Mucosa of rectum (tissue), 2 donors: ENCODE results near the gene CHID1.

Experiments used
- H3K27ac ChIP-seq, 2 donors: one replicate each; pipeline ENCODE4 v1.7.0; 2013; ENCODE audit warnings: inconsistent platforms in 2 of 2, low read depth in 2 of 2, low read length in 2 of 2
- H3K27me3 ChIP-seq, 2 donors: one replicate each; pipeline ENCODE4 v1.7.0; 2013; ENCODE audit warnings: low read length in 2 of 2; ENCODE audit not compliant: control insufficient read depth in 2 of 2, insufficient read depth in 2 of 2
- H3K36me3 ChIP-seq, 2 donors: one replicate each; pipeline ENCODE4 v1.7.0; 2013; ENCODE audit warnings: low read length in 2 of 2; ENCODE audit not compliant: control insufficient read depth in 2 of 2, insufficient read depth in 2 of 2
- H3K4me1 ChIP-seq, 2 donors: one replicate each; pipeline ENCODE4 v1.7.0; 2013; ENCODE audit warnings: low read length in 2 of 2, mild to moderate bottlenecking in 1 of 2; ENCODE audit not compliant: control insufficient read depth in 2 of 2, insufficient read depth in 2 of 2
- H3K4me3 ChIP-seq, 2 donors: one replicate each; pipeline ENCODE4 v1.7.0; 2013; ENCODE audit warnings: low read length in 2 of 2
- H3K9ac ChIP-seq, 2 donors: one replicate each; pipeline ENCODE4 v1.7.0; 2013; ENCODE audit warnings: low read length in 2 of 2, low read depth in 1 of 2, mild to moderate bottlenecking in 1 of 2
- H3K9me3 ChIP-seq, 2 donors: one replicate each; pipeline ENCODE4 v1.7.0; 2013; ENCODE audit warnings: low read length in 2 of 2; ENCODE audit not compliant: control insufficient read depth in 2 of 2
- donor health status: healthy.
- donor health status: Normal muscosa, but diverticular disease.

The CHID1 gene

GRCh38 chr11:867856-868358 lies 42.7 kb downstream of the CHID1 start:
- no peak overlapping the region for H3K9ac ChIP-seq
- H3K27me3 ChIP-seq, result peaks cover 0 to 22% of the 10 kb centered on the region in 2 donors
- H3K4me1 ChIP-seq, result no peaks in the 10 kb centered on the region
- H3K4me3 ChIP-seq, result no peak overlapping the region
- H3K36me3 ChIP-seq, result peaks cover 0 to 3% of the 10 kb centered on the region in 2 donors
- no peaks in the 10 kb centered on the region for H3K9me3 ChIP-seq
- no peak overlapping the region for H3K27ac ChIP-seq

GRCh38 chr11:866481-866880 lies 44.1 kb downstream of the CHID1 start:
- Histone ChIP-seq H3K9ac (no peak overlapping the region), H3K9me3 (no peaks in the 10 kb centered on the region), H3K27me3 (peaks cover 3 to 31% of the 10 kb centered on the region in 2 donors), H3K36me3 (peaks cover 0 to 3% of the 10 kb centered on the region in 2 donors), H3K4me3 (no peak overlapping the region), H3K27ac (no peak overlapping the region), H3K4me1 (peaks cover 5% of the 10 kb centered on the region in 2 donors)

GRCh38 chr11:865462-866430 lies 44.9 kb downstream of the CHID1 start:
- Histone ChIP-seq H3K27ac (no peak overlapping the region), H3K4me3 (no peak overlapping the region), H3K27me3 (peaks cover 3 to 35% of the 10 kb centered on the region in 2 donors), H3K9ac (no peak overlapping the region), H3K4me1 (peaks cover 5% of the 10 kb centered on the region in 2 donors), H3K9me3 (no peaks in the 10 kb centered on the region), H3K36me3 (peaks cover 0 to 3% of the 10 kb centered on the region in 2 donors)

- Histone ChIP-seq H3K36me3 (peaks cover 0 to 3% of the 10 kb centered on the region in 2 donors), H3K4me3 (no peak overlapping the region), H3K9me3 (no peaks in the 10 kb centered on the region), H3K27ac (no peak overlapping the region), H3K9ac (no peak overlapping the region), H3K4me1 (peaks cover 8 to 10% of the 10 kb centered on the region in 2 donors), H3K27me3 (peaks cover 3 to 37% of the 10 kb centered on the region in 2 donors)
Observed at GRCh38 chr11:864898-865297, 45.7 kb downstream of the CHID1 start.

- H3K9ac ChIP-seq, result no peak overlapping the region
- H3K9me3 ChIP-seq, result no peaks in the 10 kb centered on the region
- peaks cover 11 to 14% of the 10 kb centered on the region in 2 donors for H3K4me1 ChIP-seq
- H3K27ac ChIP-seq, result no peak overlapping the region
- H3K27me3 ChIP-seq, result peaks cover 3 to 37% of the 10 kb centered on the region in 2 donors
- no peak overlapping the region for H3K4me3 ChIP-seq
- H3K36me3 ChIP-seq, result peaks cover 0 to 3% of the 10 kb centered on the region in 2 donors
Observed at GRCh38 chr11:863910-864827, 46.4 kb downstream of the CHID1 start.

GRCh38 chr11:863023-863909 lies 47.3 kb downstream of the CHID1 start:
- H3K27ac ChIP-seq, result no peak overlapping the region
- peaks cover 3 to 37% of the 10 kb centered on the region in 2 donors for H3K27me3 ChIP-seq
- H3K4me1 ChIP-seq, result peaks cover 11 to 14% of the 10 kb centered on the region in 2 donors
- H3K9ac ChIP-seq, result no peak overlapping the region
- H3K9me3 ChIP-seq, result no peaks in the 10 kb centered on the region
- no peak overlapping the region for H3K4me3 ChIP-seq
- peaks cover 0 to 1% of the 10 kb centered on the region in 2 donors for H3K36me3 ChIP-seq

GRCh38 chr11:862696-863022 lies 48.0 kb downstream of the CHID1 start:
- H3K27ac ChIP-seq, result no peak overlapping the region
- H3K4me3 ChIP-seq, result no peak overlapping the region
- H3K27me3 ChIP-seq, result peaks cover 3 to 37% of the 10 kb centered on the region in 2 donors
- no peak overlapping the region for H3K9ac ChIP-seq
- no peaks in the 10 kb centered on the region for H3K36me3 ChIP-seq
- peaks cover 11 to 14% of the 10 kb centered on the region in 2 donors for H3K4me1 ChIP-seq
- H3K9me3 ChIP-seq, result no peaks in the 10 kb centered on the region

GRCh38 chr11:862081-862661 lies 48.4 kb downstream of the CHID1 start:
- H3K9ac ChIP-seq, result no peak overlapping the region
- H3K27ac ChIP-seq, result no peak overlapping the region
- H3K36me3 ChIP-seq, result no peaks in the 10 kb centered on the region
- H3K9me3 ChIP-seq, result no peaks in the 10 kb centered on the region
- no peak overlapping the region for H3K4me3 ChIP-seq
- peaks cover 3 to 37% of the 10 kb centered on the region in 2 donors for H3K27me3 ChIP-seq
- H3K4me1 ChIP-seq, result peaks cover 11 to 14% of the 10 kb centered on the region in 2 donors

- Histone ChIP-seq H3K27me3 (peaks cover 3 to 37% of the 10 kb centered on the region in 2 donors), H3K36me3 (no peaks in the 10 kb centered on the region), H3K9ac (no peak overlapping the region), H3K4me3 (no peak overlapping the region), H3K4me1 (peaks cover 11 to 14% of the 10 kb centered on the region in 2 donors), H3K27ac (no peak overlapping the region), H3K9me3 (no peaks in the 10 kb centered on the region)
Observed at GRCh38 chr11:861105-861479, 49.5 kb downstream of the CHID1 start.
